HS-27A (cell line): ENCODE results near the gene BOD1L2.

Experiments
- DNase-seq: peaks from one replicate; pipeline ENCODE4 v3.0.0-alpha.2; 2012; ENCODE audit warnings: low read depth, missing footprints

Gene BOD1L2

DNA sequence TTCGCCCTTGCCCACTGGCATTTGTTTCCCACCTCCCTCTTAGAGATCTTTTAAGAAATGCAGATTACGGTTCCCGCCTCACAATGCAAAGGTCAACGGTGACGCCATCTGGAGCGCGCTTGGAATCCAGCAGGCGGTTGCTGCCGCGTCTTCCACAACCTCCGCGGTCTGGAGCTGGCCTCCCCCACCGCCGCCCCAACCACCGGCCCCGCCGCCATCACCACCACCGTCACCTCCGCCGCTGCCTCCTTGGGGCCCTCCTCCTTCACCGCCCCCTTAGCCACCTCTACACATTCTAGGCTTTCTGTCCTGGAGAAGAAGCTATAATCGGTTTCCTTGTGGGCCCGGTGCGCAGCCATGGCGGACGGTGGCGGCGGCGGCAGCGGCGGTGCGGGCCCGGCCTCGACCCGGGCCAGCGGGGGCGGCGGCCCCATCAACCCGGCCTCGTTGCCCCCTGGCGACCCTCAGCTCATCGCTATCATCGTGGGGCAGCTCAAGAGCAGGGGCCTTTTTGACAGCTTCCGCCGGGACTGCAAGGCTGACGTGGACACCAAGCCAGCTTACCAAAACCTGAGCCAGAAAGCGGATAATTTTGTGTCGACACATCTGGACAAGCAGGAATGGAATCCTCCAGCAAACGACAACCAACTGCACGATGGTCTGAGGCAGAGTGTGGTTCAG, at the start of gene BOD1L2:
Gene BOD1L2, plus strand, starts transcription at position 132 of the 681 bp plus-strand sequence. Its CDS starts 226 bp downstream, at position 358.
- DNase-seq, result no peak

DNA sequence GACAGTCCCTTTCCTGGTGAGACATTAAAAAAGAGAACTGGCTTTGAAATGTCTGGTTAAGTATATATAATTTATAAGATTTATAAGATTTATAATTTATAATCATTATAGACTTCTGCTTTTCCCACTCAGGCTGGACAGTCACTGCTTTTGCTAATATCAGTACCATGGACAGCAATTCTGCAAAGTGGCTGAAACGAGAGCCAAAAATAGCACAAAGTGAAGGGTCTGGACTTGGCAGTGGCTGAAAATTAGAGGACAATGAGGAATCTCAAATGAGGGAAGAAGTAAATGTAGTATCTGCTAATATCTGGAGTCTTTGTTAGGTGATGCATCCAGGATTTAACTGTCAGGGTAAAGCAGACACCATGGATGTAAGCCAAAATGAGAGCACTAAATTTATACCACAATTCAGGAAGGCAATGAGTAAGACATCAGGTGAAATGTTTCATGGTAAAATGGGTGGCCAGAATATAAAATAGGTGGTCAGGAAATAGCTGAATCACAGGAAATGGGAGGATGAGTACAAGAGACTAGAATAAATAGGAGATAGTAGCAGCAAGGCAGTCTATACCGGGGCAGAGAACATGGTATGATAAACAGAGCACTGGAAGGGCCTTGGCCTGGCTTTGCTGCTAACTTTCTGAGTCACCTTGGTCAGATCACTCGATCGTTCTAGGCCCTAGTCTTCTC, 39.6 kb upstream of the BOD1L2 start:
- no peak for DNase-seq

DNA sequence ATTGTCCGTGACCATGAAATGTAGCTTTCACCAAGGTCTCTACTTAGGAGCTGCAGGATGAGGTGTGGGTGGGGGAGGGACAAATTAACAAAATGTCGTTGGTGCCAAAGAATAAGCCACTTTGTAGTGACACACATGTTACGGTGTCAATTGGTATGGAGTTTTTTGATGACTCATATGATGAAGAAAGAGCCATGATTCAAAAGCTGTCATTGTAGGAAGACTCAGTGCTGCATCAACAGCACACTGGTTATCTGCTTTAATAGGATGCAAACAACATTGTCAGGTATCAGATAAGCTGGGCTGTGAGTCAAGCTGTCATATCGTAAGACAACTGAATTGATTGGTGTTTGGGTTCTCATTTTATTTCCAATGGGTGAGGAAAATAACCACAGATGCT, 36.6 kb upstream of the BOD1L2 start:
- no peak for DNase-seq

DNA sequence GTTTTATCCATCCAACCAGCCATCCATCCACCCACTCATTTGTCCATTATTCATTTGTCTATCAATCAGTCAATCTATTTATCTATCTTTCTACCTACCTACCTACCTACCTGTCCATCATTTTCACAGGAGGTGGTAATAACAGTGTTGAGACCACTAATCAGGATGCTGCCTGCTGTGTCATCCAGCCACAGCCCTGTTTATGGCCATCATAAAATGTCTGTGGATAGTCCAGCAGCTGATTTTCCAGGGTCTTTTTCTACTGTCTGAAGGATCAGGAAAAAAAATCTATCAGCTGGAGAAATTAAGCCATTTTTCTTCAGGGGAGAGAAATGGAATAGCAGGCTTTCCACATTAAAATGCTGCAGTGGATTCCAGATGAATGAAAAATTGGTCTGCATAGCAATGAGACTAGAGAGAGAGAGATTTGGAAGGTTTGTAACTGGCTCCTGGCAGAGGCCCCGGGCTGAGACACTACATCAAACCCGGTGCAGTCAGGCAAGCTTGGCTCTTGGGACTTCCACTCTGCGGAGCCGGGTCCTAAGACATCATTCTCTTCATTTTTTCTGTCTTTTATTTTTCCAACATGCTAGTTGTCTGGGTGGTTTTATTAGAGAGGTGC, 33.0 kb upstream of the BOD1L2 start:
- no peak for DNase-seq

DNA sequence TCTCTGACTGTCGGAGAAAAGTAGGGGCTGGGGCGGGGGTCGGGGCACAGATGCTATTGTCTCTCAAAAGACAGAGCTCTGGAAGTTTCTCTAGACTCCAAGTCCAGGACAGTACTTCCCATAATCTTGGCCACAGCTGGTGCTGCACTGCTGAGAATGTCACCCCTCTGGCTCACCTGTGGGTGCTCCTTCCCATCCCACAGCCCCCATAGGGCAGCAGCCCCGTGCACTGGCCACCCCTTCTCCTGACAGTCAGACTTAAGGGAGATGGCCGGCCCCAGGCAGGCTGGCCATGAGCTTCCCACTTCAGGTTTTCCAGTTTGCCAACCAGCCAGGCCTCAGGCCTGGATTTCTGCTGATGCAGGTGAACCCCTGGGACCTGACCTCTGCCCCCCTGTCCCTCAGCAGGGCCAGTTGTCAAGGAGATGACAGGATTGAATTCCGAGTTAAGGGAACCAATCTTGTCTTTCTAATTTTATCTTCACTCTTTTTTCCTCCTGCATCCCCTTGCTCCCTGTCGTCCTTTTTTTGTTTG, 30.2 kb upstream of the BOD1L2 start:
- DNase-seq, result no peak

DNA sequence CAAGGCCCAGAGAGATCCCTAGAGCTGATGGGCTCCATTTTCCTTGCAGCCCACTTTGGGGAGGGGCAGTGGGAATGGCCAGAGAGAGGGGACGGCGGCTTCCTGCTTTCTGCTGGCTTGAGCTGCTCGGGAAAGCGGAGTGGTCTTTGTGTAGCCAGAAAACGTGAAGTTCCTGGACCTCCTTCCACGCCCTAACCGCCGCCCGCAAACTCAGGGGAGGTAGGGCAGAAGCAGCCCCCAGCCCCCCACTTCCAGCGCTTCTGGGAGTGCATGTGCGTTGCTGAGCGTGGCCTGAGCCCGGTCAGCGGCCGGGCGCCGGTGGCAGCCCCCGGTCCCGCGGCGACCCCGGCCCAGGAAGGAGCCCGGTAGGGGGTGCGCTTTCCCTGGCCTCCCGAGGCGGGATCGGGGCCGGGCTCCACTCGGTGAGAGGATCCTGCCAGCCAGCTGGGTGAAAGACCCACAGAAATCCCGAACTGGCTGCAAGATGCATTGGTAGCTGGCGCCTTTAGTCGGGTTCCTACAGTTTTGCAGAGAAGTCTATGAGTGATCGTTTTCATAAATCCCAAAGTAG, 25.3 kb upstream of the BOD1L2 start:
- DNase-seq, result no peak

DNA sequence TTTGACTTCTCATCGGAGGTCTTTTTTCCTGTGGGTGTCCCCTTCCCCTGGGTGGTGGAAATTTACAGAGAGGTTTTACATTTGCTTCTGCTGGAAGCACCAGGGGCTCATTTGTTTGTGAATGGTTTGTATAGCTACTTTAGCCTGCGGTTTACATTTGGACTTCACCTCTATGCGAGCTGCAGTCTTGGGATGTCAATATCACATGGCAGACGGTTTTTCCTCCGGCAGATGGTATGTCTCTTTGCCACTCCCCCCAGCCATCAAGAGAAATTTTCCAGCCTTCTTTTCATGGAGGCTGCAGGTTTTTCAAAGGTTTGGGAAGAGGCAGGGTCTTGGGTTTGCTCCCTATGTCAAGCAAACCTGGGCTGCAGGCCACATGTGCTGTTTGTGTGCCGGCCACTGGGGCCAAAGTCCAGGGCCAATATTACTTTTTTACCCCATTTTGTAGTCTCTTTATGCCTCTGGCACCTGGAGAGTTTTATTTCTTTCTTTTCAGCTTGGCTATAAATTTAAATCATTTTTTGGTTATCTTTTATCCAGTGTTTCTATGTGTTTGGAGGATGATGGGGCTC, 23.9 kb upstream of the BOD1L2 start:
- DNase-seq, result no peak

DNA sequence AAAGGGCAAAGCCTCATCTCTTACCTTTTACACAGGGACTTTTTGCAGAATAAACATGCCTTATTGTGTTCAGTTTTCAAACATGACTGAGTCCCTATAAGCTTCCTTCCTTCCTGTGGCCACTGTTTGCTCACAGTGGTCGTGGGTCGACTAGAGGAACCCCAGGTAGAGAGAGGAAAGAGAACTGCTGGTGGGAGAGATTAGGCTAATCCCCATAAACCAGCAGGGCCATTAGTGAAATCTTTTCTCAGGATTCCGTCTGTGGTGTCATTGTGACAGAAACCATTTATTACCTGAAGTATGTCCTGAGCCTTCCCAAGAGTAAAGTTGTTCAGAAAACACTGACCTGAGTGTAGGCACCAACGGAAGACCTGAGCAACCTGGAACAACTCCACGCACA, 21.3 kb upstream of the BOD1L2 start:
- no peak for DNase-seq

DNA sequence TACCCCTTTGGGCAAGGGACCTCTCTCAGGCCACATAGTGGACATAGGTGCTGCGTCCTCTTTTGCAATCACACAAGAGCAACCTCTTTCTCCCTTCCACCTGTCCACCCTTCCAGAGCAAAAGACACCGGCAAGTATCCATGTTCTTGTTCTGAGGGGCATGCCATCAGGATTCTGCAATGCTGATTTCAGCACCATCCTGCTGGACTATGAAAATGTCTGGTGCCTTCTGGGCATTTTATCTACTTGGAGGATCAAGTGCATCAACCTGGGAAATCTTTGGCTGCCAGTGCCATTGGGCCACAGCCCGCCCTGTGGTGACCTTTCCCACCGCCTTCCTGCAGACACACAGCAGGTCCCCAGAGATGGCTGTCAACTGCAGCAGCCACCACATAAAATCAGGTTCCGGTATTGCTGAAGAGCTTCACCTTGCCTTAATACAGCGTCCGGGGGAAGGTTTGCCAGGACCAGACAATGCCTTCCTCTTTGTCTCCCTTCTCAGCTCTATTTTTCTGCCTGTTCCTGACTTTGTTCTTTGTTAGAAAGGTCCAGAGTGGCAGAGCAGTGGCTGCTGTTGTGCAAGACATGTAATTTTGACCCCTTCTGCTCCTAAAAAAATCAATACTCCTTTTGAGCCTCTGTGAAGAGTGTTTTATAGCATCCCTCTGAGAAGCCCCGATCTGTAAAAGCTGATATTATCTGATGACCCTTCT, 18.5 kb upstream of the BOD1L2 start:
- no peak for DNase-seq

DNA sequence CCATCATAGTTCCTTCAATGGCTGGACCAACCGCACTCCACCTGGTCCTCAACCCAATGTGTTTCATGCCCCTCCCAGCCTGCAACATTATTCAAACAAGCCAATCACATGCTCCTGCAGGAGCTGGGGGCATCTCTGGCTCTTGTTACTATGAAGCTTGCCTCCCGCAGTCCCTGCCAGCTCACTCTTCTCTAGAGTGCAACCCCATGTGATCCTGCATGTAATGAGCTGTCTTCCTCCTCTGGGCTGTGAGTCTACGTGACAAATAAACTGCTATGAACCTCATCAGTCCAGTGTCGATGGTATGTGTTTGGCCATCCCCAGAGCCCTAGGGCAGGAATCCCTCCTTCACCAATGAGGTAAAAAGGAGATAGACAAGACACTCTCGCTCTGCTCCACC, 15.8 kb upstream of the BOD1L2 start:
- no peak for DNase-seq

DNA sequence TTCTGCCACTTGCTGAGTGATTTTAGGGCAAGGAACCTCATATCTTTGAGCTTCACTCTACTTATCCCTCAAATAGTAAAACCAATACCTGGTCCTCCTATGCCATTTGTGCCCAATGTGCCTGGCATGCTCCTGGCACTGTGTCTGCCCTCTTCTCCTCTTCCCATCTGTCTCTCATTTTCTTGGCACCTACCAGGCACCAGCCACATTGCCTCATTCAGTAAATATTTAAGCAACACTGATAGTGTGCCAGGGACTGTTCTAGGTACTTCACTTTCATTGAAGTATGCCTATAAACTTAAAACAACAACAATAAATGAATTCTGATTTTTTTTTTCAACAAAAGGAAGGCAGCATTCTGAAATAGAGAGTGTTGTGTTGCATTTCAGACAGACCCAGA, 15.1 kb upstream of the BOD1L2 start:
- DNase-seq, result no peak

DNA sequence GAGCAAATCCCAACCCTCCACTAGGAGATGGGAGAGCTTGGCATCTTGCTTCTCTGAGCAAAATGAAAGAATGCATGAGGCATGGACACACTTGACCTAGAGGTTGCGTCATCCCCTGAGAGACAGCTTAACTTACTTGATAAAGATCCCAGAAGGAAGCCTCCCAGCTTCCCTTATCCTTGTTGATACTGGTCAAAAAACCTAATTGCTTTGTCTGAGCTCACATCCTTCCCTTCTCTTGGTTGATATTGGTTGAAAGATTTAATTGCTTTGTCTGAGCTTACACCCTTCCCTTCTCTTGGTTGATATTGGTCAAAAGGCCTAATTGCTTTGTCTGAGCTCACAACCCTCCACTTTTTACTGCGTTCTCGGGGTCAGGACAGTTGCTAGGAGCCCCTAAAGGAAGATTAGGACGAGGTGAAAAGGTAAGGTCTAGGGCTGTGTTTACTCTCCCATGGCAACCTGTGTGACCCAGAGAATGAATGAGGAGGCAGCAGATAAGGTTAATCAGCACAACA, 12.2 kb upstream of the BOD1L2 start:
- no peak for DNase-seq

DNA sequence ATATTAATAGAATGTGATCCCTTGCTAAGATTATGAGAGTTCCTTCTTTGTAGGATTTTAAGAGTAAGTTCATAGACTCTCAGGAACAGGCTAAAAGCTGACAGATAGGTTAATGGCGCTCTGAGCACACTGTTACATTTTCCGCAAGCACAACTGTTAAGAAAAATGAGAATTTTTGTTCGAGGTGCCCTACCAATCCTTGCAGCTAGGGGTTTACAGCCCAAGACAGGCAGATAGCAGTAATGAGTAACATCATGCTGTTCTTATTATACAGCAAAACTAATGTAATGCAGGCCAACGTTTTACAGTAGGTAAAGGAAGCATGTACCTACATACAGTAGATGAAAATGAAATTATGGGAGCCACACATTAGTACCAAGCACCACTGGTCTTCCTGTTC, 11.2 kb upstream of the BOD1L2 start:
- no peak for DNase-seq

DNA sequence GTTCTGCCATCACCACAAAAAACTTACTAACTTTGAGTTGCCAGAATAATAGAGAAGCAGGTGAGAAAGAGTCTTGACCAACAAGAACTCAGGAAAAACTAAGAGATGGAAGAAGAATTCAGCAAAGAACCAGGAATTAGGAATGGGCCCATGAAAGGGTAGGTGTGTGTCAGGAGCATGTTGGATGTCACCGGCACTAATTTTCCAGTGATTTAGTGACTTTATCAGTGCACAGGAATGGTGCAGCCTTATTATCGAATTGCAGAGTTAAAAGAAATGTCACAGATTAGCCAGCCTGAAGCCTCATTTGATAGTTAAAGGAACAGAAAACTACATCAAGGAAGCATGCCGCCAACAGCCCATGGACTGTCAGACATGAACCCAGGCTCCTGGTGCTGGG, 9.0 kb upstream of the BOD1L2 start:
- no peak for DNase-seq

DNA sequence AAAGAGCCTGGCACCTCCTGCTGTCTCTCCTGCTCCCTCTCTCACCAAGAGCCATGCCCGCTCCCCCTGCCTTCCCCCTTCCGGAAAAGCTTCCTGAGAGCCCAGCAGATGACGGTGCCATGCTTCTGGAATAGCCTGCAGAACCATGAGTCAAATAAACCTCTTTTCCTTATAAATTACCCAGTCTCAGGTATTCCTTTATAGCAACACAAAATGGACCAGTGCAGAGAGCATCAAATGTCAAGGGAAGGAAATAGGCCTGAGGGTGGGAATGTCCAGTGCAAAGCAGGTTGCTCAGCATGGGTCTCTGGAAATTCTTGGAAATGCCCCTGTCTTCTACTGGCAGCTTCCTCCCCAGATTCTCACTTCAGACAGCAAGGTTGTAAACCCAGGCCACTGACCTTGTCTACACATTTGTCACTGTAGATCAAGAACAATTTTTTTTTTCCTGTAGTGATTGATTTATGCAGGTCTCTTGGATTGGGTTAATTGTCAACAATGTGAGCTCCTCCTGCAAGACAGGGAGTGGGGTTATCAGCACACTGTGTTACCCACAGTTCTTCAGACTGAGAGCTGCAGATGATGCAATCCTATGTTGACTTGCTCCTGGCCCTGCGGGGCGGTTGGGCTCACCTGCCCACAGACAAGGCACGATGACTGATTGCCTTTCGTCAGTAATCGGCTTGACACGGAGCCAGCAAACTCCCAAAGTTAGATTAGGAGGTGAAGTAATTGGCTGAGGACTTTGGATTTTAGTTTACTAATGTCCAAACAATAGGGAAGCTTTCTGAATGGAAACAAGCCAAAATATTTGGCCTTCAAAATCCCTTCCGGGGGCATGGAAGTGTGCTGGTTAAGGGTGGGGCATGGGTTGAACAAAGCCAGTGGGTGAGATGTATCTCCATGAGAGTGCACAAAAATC, 5.4 kb upstream of the BOD1L2 start:
- no peak for DNase-seq

DNA sequence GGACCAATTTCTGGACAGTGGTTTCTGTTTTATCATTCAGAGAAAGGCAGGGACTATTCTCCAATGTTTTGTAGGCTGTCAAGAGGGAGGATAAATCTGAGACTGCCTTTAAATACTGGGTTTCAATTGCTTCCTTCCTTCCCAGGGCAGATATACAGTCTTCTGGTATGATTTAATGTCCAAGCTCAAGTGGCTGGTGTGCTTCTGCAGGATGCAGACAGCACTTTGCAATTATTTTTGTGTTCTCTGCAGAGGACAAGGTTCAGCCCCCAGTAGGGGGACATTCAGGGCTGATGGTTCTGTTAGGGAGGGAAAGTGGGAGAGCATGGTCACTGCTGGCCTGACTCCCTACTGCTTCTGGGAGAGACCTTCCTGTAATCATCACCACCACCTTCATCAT, 4.6 kb upstream of the BOD1L2 start:
- DNase-seq, result no peak

DNA sequence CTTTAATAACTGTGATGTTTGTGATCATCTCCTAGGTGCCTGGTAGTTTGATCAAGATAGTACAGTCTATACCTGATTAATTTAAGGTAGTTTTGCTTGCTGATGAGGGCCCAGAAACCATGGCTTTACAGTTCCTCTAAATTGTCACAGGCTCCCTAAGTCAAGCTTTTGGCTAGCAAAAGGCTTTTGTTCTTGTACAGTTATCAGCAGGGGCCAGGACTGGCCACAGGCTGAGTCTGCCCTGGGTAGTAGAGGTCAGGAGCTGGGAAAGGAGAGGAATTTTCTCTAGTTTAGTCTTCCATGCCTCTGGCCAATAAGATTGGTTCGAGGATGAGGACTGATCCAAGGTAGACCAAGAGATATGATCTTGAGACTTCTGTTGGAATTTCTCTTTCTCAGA, 3.6 kb upstream of the BOD1L2 start:
- DNase-seq, result no peak

DNA sequence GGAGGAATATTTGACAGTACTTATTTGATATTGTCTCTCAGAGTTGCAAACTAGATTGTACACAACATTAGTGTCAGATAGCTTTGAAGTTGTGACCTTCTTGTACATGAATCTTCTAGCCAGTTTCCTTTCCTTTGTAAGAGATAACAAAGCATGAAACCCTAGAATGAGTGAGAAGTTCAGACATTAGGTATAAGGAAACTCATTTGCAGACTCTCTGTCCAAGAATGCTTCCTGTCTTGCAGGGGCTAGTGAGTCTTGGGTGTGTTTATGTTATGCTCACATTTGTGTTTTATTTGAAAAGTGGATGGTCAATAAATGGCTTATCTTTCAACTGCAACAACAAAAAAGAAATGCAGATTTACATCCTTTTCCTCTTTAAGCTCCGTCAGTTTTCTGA, 1.4 kb downstream of the BOD1L2 start:
- no peak for DNase-seq

DNA sequence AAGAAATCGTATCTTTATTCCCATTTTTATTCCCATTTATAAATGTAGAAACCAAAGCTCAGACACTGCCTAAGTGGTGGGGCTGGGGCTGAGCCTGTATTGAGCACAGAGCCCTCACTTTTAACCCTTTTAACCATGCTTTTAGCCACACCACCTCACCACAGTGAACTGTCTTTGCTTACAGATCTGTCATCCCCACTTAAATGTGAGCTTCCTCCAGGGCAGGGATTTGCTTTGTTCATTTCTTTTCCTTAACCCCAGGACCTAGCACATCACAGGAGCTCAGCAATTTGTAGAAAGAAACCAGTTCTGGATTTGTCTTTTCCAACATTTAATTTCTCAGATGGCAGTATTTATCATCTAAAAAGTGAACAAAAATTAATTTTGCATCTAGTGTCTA, 2.2 kb downstream of the BOD1L2 start:
- DNase-seq, result no peak

DNA sequence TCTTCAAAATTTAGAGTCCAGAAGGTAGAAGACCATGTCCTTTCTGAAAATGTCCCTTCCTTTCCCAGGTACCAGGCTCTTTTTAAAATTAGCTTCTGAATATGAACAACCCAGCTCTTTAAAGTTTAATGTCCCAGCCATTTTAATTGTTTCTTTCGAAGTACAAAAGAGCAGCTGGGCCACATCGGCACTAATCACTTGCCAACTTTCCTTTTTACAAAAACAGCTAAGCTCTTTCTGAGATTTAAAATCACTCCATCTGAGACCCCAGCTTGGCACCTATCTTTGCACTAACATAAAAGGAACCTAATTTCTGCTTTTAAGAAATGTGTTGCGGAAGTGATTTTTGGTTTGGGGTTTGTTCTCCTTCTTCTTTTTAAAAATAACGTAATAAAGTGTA, 2.6 kb downstream of the BOD1L2 start:
- no peak for DNase-seq

DNA sequence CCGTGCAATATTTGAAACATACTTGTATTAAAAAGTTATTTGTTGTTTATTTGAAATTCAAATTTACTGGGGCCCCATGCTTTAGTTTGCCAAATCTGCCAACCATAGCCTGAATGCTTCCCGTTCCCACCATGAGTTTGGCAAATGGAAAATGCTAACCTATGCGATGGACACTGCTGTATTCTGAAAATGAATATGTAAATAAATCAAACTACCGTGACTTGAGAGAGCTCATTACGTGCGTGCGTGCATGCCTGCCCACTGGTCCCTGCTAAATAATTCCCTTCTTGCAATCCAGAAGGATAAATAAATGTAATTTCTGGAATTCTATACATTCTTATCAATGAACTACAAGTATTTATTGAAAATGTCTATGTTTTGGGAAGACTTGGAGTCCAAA, 3.2 kb downstream of the BOD1L2 start:
- DNase-seq, result no peak
